GM12891 (cell line): ENCODE data around the gene SRGAP3.

Experiments
- PAX5 ChIP-seq: IDR thresholded peaks from 2 replicates; pipeline ENCODE4 v1.6.1; 2011; ENCODE audit warnings: low read length, moderate library complexity, mild to moderate bottlenecking; ENCODE audit not compliant: insufficient read depth, severe bottlenecking
- POLR2A ChIP-seq: IDR thresholded peaks from 2 replicates; pipeline ENCODE4 v1.6.1; 2011; ENCODE audit warnings: low read depth, low read length, control low read depth
- POLR2AphosphoS5 ChIP-seq: IDR thresholded peaks from 2 replicates; pipeline ENCODE4 v1.6.1; 2011; ENCODE audit warnings: low read depth, low read length, control low read depth
- POU2F2 ChIP-seq: IDR thresholded peaks from 2 replicates; pipeline ENCODE4 v1.6.1; 2011; ENCODE audit warnings: low read depth, mild to moderate bottlenecking, control low read depth, low read length, moderate library complexity
- SPI1 ChIP-seq: IDR thresholded peaks from 2 replicates; pipeline ENCODE4 v1.6.1; 2011; ENCODE audit warnings: low read depth, low read length, control low read depth
- TAF1 ChIP-seq: IDR thresholded peaks from 2 replicates; pipeline ENCODE4 v1.6.1; 2011; ENCODE audit warnings: low read depth, low read length, control low read depth

DNA sequence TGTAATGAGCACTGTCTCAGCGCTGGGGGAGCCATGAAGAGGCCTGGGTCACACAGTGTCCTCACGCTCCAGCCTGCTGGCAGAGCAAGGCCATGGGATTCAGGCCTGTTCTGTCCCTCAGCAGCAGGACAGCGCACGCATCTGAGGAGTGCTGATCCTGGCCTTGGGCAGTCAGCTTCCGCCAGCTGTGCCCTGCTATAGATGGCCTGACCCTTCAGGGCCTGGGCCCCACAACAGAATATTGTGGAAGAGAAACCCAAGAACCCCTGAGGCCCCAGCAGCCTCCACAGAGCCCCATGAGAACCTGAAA lies 78.6 kb downstream of the SRGAP3 start:
- no peak for TF ChIP-seq POLR2AphosphoS5
- no peak for TF ChIP-seq POLR2A
- TF ChIP-seq TAF1 = no peak
- no peak for TF ChIP-seq SPI1
- TF ChIP-seq POU2F2 = no peak
- no peak for TF ChIP-seq PAX5
